Spleen (tissue), 7 donors: Measurements from ENCODE around the gene HJURP.
"Not testable (repeated sequence)": the region's sequence is repeated elsewhere in the genome, so short reads cannot be mapped to it uniquely, and the experiment has no call there.

Source experiments
- CTCF ChIP-seq, 11 experiments: fragments of 200-600 bp in 7 of 11; fragments of 450-650 bp in 4 of 11; sonication (generic) in 4 of 11; IDR thresholded peaks in 8 of 11; conservative IDR thresholded peaks in 3 of 11; 1 replicate in 7 of 11; 2 replicates in 4 of 11; pipeline versions ENCODE4 v1.4.0 to v1.8.0; 2016 to 2021; ENCODE audit warnings: antibody characterized with exemption in 11 of 11, inconsistent platforms in 4 of 11, mild to moderate bottlenecking in 1 of 11
- POLR2A ChIP-seq, 3 donors: fragments of 450-650 bp; IDR thresholded peaks; one replicate each; pipeline ENCODE4 v1.5.1; 2017; ENCODE audit warnings: antibody characterized with exemption in 3 of 3, mild to moderate bottlenecking in 1 of 3
- donor health status: DM: no; HTN: no; CAD: no; lungs with moderate emphysema.
- donor health status: DM: no; HTN: no; CAD: no.
- donor health status: DM: no; HTN: no; CAD: no.

- TF ChIP-seq CTCF (IDR thresholded peaks at IDR 0.05 in 8 of 11, conservative IDR thresholded peaks at IDR 0.05 in 3 of 11); POLR2A (IDR thresholded peaks at IDR 0.05): not testable (repeated sequence)
Measured at GRCh38 chr2:233872125-233872524, 17.8 kb upstream of the HJURP start.
